SU-DHL-6 (cell line): Measurements from ENCODE around the gene SCARF2.

Experiments
- EZH2phosphoT487 ChIP-seq: fragments of 200-600 bp; sonication (generic), shearing (Covaris generic); conservative IDR thresholded peaks from 2 replicates; pipeline ENCODE4 v1.6.1; 2018; ENCODE audit warnings: mild to moderate bottlenecking, antibody characterized with exemption, low read length, moderate library complexity, mixed read lengths
- TF ChIP-seq, protein P1 (sequence below): fragments of 200-600 bp; sonication (generic); IDR thresholded peaks from one replicate; pipeline ENCODE4 v1.5.1; 2017; ENCODE audit warnings: antibody characterized with exemption, mild to moderate bottlenecking, low read length, moderate library complexity; ENCODE audit not compliant: insufficient read depth, poor library complexity, severe bottlenecking

GRCh38 chr22:20395907-20396287 is 41.7 kb downstream of the SCARF2 start:
- TF ChIP-seq, protein P1, sequence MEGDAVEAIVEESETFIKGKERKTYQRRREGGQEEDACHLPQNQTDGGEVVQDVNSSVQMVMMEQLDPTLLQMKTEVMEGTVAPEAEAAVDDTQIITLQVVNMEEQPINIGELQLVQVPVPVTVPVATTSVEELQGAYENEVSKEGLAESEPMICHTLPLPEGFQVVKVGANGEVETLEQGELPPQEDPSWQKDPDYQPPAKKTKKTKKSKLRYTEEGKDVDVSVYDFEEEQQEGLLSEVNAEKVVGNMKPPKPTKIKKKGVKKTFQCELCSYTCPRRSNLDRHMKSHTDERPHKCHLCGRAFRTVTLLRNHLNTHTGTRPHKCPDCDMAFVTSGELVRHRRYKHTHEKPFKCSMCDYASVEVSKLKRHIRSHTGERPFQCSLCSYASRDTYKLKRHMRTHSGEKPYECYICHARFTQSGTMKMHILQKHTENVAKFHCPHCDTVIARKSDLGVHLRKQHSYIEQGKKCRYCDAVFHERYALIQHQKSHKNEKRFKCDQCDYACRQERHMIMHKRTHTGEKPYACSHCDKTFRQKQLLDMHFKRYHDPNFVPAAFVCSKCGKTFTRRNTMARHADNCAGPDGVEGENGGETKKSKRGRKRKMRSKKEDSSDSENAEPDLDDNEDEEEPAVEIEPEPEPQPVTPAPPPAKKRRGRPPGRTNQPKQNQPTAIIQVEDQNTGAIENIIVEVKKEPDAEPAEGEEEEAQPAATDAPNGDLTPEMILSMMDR, result no peak
- TF ChIP-seq EZH2phosphoT487, result no peak
